Smooth muscle cell (in vitro differentiated cells): ENCODE measurements around the gene LRSAM1. TPM values are rescaled to one million over a fixed set of nuclear protein-coding genes. Genes with fewer than 3 reads are reported as not detected.

ENCODE experiments used
- DNase-seq: peaks from one replicate; lab custom pipeline; 2025; ENCODE audit not compliant: unreplicated experiment; lab: John Stamatoyannopoulos, UW
- H2AFZ ChIP-seq: fragments of 200-600 bp; sonication (generic); 2 replicates; pipeline ENCODE4 v1.6.0; 2016; ENCODE audit warnings: antibody characterized with exemption, low read depth, mild to moderate bottlenecking
- H3F3A ChIP-seq: fragments of 200-600 bp; sonication (generic); 2 replicates; pipeline ENCODE4 v1.6.0; 2017; ENCODE audit warnings: antibody characterized with exemption, low read depth
- H3K27ac ChIP-seq: fragments of 200-600 bp; sonication (generic); 2 replicates; pipeline ENCODE4 v1.5.1; 2016; ENCODE audit warnings: low read depth, mild to moderate bottlenecking
- H3K27me3 ChIP-seq: fragments of 200-600 bp; sonication (generic); 2 replicates; pipeline ENCODE4 v1.6.1; 2016; ENCODE audit warnings: low read depth, mild to moderate bottlenecking
- H3K36me3 ChIP-seq: fragments of 200-600 bp; sonication (generic); 2 replicates; pipeline ENCODE4 v1.5.1; 2016; ENCODE audit warnings: low read depth
- H3K4me1 ChIP-seq: fragments of 200-600 bp; sonication (generic); 2 replicates; pipeline ENCODE4 v1.5.1; 2016; ENCODE audit warnings: low read depth
- H3K4me2 ChIP-seq: fragments of 200-600 bp; sonication (generic); 2 replicates; pipeline ENCODE4 v1.6.0; 2016; ENCODE audit warnings: mild to moderate bottlenecking
- H3K4me3 ChIP-seq: fragments of 200-600 bp; sonication (generic); 2 replicates; pipeline ENCODE4 v1.5.1; 2016; ENCODE audit warnings: mild to moderate bottlenecking
- H3K79me2 ChIP-seq: fragments of 200-600 bp; sonication (generic); 2 replicates; pipeline ENCODE4 v1.6.0; 2016; ENCODE audit warnings: low read depth, mild to moderate bottlenecking
- H3K9ac ChIP-seq: fragments of 200-600 bp; sonication (generic); 2 replicates; pipeline ENCODE4 v1.6.0; 2016; ENCODE audit warnings: low read depth
- H3K9me3 ChIP-seq: fragments of 200-600 bp; sonication (generic); replicated peaks from 2 replicates; pipeline ENCODE4 v1.5.1; 2016; ENCODE audit warnings: low read depth
- H4K20me1 ChIP-seq: fragments of 200-600 bp; sonication (generic); 2 replicates; pipeline ENCODE4 v1.6.0; 2016; ENCODE audit warnings: low read depth
- WGBS: methylation state at CpG from one replicate; pipeline ENCODE4 v1.1.7; 2016; ENCODE audit warnings: low lambda C conversion rate; 5-methylcytosine and 5-hydroxymethylcytosine counted together
- polyA plus RNA-seq: library from polyadenylated mRNA; unstranded; fragments of >200 nt; fragmentation: Nextera tagmentation; extraction: Ambion mirVana; gene quantifications from 2 replicates; pipeline ENCODE4 v1.2.1, GENCODE V29; 2016
- total RNA-seq: library from RNA; depleted of rRNA; stranded (reverse); fragments of >200 nt; gene quantifications from 2 replicates; pipeline ENCODE4 v1.2.3, GENCODE V29; 2014
- TF ChIP-seq, protein P1 (sequence below): fragments of 200-600 bp; sonication (generic); IDR thresholded peaks from 2 replicates; pipeline ENCODE4 v1.5.1; 2017; ENCODE audit warnings: borderline replicate concordance, mild to moderate bottlenecking, antibody characterized with exemption; ENCODE audit not compliant: insufficient read depth, poor library complexity, severe bottlenecking

The LRSAM1 gene
- total and polyA plus RNA-seq, 2 experiments from 2014 or later: 10.5 to 27.0 TPM

DNA sequence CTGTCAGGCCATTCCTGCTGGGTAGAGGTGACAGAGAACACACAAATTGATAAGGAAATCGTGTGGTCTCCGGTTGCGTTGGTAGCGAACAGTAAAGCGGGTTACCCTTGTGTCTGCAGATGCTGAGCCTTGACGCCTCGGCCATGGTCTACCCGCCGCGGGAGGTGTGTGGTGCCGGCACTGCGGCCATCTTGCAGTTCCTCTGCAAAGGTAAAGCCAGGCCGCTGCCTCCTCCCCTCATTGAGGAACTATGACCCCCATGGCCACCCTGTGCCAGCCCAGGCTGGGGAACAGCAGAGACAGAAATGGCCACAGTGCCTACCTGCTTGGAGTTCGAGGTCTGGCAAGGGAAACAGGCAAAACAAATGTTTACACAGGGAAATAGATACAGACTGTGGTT is 16.3 kb downstream of the LRSAM1 start:
- H3K9me3 ChIP-seq: no peaks in the 10 kb centered on the region
- H3K27me3 ChIP-seq: no peaks in the 10 kb centered on the region
- no peak overlapping the region for H2AFZ ChIP-seq
- 96% methylated on average over 14 of the region's 14 CpGs for WGBS
- no peak for DNase-seq
- H3K4me3 ChIP-seq: no peak overlapping the region
- peaks cover 6% of the 10 kb centered on the region for H3K4me1 ChIP-seq
- H4K20me1 ChIP-seq: no peaks in the 10 kb centered on the region
- TF ChIP-seq, protein P1, sequence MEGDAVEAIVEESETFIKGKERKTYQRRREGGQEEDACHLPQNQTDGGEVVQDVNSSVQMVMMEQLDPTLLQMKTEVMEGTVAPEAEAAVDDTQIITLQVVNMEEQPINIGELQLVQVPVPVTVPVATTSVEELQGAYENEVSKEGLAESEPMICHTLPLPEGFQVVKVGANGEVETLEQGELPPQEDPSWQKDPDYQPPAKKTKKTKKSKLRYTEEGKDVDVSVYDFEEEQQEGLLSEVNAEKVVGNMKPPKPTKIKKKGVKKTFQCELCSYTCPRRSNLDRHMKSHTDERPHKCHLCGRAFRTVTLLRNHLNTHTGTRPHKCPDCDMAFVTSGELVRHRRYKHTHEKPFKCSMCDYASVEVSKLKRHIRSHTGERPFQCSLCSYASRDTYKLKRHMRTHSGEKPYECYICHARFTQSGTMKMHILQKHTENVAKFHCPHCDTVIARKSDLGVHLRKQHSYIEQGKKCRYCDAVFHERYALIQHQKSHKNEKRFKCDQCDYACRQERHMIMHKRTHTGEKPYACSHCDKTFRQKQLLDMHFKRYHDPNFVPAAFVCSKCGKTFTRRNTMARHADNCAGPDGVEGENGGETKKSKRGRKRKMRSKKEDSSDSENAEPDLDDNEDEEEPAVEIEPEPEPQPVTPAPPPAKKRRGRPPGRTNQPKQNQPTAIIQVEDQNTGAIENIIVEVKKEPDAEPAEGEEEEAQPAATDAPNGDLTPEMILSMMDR: no peak
- H3K4me2 ChIP-seq: no peak overlapping the region
- H3K27ac ChIP-seq: no peak overlapping the region
- no peak overlapping the region for H3K9ac ChIP-seq
- no peaks in the 10 kb centered on the region for H3F3A ChIP-seq
- H3K36me3 ChIP-seq: peaks cover under 1% of the 10 kb centered on the region
- H3K79me2 ChIP-seq: no peaks in the 10 kb centered on the region

DNA sequence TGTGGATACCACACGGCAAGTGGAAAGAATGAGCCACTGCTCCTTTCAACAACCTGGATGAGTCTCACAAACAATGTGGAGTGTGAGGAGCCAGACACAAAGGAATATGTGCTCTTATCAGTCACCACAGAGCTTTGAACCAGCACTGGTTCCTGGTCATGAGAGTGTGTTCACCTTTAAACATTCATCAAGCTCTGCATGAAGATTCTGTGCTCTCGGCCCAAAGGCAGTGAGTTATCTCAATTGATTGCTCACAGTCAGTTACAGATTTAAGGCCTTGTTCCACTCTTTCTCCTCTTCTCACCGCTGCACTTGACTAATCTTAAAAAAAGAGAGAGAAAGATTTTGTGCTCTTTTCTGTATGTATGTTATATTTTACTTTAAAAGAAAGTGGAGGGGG is 19.4 kb downstream of the LRSAM1 start:
- H3K36me3 ChIP-seq: peaks cover 9% of the 10 kb centered on the region

DNA sequence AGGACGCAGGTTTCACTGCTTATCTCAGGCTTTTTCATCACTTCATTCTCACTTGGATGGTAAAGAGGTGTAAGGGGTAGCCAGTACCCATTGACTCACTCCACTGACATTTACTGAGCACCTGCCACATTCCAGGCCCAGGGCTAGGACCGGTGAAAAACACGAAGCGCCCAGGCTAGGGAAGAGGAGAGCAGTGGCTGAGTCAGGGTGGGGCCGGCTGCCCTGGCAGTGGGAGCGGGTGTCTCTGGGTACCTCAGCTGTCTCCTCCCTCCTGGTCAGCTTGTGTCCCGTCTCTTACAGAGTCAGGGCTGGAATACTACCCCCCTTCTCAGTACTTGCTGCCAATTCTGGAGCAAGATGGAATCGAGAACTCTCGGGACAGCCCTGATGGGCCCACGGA is 22.2 kb downstream of the LRSAM1 start:
- no peak overlapping the region for H3K27ac ChIP-seq

More for the DNA sequence above, 19.4 kb downstream of the LRSAM1 start:
- no peak overlapping the region for H3K4me3 ChIP-seq
- no peak overlapping the region for H3K27ac ChIP-seq
- H3K27me3 ChIP-seq: no peaks in the 10 kb centered on the region
- DNase-seq: no peak
- no peaks in the 10 kb centered on the region for H3K79me2 ChIP-seq
- WGBS: 92% methylated on average over 3 of the region's 3 CpGs
- TF ChIP-seq, protein P1: no peak
- H2AFZ ChIP-seq: no peak overlapping the region
- no peak overlapping the region for H3K4me2 ChIP-seq
- H4K20me1 ChIP-seq: no peaks in the 10 kb centered on the region
- no peaks in the 10 kb centered on the region for H3K9me3 ChIP-seq
- no peak overlapping the region for H3K9ac ChIP-seq
- H3K4me1 ChIP-seq: no peaks in the 10 kb centered on the region
- no peaks in the 10 kb centered on the region for H3F3A ChIP-seq

DNA sequence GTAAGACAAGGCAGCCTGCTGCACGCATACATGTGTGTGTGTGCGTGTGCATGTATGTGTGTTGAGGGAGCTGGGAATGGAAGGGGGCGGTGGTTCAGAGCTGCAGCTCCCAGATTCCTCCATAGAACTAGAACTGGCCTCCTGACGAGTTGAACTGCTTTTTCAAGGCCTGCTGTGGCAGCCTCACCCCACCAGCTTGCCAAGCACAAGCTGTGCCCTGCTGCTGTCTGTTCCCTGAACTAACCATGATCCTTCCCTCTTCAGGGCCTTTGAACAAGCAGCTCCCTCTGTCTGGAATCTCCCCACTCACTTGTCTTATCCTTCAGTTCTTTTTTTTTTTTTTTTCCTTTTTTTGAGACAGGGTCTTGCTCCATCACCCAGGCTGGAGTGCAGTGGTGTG is 22.6 kb downstream of the LRSAM1 start:
- no peaks in the 10 kb centered on the region for H3K27me3 ChIP-seq
- H2AFZ ChIP-seq: no peak overlapping the region
- no peak overlapping the region for H3K4me3 ChIP-seq
- no peak overlapping the region for H3K27ac ChIP-seq
- no peaks in the 10 kb centered on the region for H3F3A ChIP-seq
- no peaks in the 10 kb centered on the region for H3K4me1 ChIP-seq
- H3K9ac ChIP-seq: no peak overlapping the region
- no peaks in the 10 kb centered on the region for H3K79me2 ChIP-seq
- TF ChIP-seq, protein P1: no peak
- no peak overlapping the region for H3K4me2 ChIP-seq
- H4K20me1 ChIP-seq: no peaks in the 10 kb centered on the region
- no peak for DNase-seq
- 92% methylated on average over 4 of the region's 4 CpGs for WGBS
- H3K9me3 ChIP-seq: no peaks in the 10 kb centered on the region
- H3K36me3 ChIP-seq: peaks cover 9% of the 10 kb centered on the region

More for the DNA sequence above, 22.2 kb downstream of the LRSAM1 start:
- no peaks in the 10 kb centered on the region for H3K79me2 ChIP-seq
- H3K4me3 ChIP-seq: no peak overlapping the region
- no peaks in the 10 kb centered on the region for H3F3A ChIP-seq
- no peaks in the 10 kb centered on the region for H4K20me1 ChIP-seq
- TF ChIP-seq, protein P1: no peak
- no peaks in the 10 kb centered on the region for H3K9me3 ChIP-seq
- no peaks in the 10 kb centered on the region for H3K4me1 ChIP-seq
- peaks cover 9% of the 10 kb centered on the region for H3K36me3 ChIP-seq
- no peak overlapping the region for H2AFZ ChIP-seq
- H3K4me2 ChIP-seq: no peak overlapping the region
- WGBS: 92% methylated on average over 10 of the region's 10 CpGs
- H3K27me3 ChIP-seq: no peaks in the 10 kb centered on the region
- H3K9ac ChIP-seq: no peak overlapping the region
- DNase-seq: no peak
